Putamen (tissue), 1 donor: Measurements from ENCODE around the gene MRAS.
"Not testable (repeated sequence)": the region's sequence is repeated elsewhere in the genome, so short reads cannot be mapped to it uniquely, and the experiment has no call there.

Source experiments
- DNase-seq: peaks from one replicate; pipeline ENCODE4 v3.0.0-alpha.2; 2016; ENCODE audit warnings: low spot score

The MRAS gene

DNA sequence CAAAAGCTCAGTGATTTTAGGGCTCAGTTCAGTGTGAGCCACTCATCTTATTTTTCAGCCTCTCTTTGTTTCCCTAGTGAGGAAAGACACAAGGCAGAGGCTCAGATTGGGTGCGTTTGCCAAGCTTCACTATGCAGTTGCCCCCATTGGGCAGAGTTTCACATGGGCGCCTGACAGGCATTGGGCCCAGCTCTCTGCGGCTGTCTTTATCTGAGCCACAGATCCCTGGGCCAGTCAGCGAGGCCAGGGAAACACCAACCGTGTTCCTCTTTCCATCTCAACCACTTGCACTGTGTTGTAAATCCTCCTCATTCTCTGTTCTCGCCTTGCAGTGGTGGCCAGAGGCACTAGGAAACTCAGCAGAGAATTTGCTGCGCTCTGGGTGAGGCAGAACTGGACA lies 96.9 kb downstream of the MRAS start:
- DNase-seq, result no peak

DNA sequence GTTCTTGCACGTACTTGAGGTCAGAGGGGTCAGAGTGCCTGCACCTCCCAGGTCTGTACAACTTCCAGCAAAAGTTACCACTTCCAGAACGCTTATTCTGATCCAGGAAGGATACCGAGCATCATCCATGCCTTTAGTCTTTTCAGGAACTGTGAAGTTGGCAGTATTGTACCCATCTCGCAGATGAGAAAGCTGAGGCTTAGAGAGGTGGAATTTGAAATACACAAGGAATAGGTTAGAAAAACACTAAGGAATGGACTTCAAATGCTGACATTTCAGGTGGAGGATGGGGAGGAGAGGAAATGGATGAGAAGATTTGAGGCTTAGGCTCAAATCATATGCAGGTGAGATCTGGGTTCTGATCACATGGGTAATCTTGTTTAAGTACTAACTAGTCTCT lies 97.3 kb downstream of the MRAS start:
- DNase-seq, result no peak

DNA sequence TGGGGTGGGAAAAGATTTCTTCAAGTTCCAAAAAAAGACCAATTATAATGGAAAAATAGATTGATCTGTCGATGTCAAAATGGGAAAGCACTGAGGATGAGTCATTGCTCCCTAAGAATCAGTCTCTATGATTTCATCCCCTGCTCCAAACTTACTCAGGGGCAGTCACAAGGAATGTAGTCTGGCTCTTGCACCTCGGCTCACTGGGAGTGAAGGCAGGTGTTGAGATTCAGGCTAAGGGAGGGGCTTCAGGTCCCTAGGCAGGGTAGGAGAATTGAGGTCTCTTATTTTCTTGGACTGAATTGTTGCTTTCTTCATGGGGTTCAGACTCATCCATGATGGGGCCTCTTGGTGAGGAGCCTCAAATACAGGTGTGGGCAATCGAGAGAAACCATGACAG lies 100.3 kb downstream of the MRAS start:
- no peak for DNase-seq

DNA sequence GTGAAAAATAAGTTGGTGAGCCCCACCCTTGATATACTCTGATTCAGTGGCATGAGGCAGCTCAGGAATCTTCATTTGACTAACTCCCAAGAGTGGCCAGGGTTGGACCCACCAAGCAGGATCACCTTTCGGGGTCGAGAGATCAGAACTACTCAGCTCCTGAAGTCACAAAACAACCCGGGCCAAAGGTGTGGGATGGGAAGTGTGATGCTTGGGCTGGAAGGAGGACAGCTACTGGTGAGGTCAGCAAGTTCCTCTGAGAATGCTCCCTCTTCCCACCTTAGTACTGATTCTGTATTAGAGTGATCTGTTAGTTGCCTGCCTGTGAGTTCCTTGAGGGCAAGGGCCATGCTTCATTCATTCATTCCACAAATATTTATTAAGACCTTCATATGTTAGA lies 101.1 kb downstream of the MRAS start:
- DNase-seq, result no peak

DNA sequence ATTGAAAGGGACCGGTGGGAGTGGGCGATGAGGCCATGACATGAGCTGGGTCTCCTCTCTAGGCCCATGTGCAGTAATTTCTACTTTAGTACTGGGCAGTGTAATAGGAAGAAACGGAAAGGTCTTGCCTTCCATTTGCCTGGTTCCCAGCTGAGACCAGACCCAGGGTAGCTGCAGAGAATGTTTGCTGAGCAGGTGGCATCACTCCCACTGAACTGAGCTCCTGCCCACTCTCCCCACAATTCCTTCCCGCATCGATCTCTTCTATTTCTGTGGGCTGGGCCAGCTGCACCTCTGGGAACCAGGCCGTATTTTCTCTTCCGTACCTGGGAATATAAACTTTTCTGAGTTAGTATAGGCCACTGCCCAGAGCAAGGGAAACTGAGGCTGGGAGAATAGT lies 101.8 kb downstream of the MRAS start:
- DNase-seq, result no peak

DNA sequence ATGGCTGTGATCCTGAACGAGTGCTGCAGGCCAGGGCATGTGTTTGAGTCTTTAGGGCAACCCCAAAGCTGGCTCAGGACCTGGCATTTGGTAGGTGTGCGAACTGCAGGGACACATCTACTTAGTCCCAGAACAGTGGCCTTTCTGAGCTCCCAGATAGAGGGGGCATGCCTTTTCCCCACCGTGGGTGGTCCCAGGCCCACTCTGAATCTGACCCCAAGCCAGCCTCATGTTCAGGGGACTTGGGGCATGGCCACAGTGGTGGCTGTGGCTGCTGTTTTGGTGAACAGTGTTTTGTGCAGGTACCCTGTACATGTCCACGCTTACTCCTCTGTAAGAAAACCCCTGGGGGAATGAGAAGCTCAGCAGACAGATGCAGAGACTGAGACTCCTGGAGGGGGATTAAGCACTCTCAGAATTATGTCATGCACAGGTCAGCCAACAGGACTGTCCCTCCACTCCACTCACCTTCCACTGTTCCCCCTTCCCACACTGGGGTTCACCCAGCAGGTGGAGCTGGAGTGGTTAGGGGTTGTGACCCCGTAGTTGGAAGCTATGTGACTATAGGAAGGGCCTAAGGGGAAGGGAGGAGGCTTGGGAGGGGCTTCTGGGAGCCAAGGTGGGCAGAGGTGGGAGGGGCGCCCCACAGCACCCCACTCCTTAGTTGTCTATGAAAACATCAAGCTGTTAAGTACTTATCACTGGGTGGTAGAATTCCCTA lies 102.5 kb downstream of the MRAS start:
- DNase-seq, result no peak

DNA sequence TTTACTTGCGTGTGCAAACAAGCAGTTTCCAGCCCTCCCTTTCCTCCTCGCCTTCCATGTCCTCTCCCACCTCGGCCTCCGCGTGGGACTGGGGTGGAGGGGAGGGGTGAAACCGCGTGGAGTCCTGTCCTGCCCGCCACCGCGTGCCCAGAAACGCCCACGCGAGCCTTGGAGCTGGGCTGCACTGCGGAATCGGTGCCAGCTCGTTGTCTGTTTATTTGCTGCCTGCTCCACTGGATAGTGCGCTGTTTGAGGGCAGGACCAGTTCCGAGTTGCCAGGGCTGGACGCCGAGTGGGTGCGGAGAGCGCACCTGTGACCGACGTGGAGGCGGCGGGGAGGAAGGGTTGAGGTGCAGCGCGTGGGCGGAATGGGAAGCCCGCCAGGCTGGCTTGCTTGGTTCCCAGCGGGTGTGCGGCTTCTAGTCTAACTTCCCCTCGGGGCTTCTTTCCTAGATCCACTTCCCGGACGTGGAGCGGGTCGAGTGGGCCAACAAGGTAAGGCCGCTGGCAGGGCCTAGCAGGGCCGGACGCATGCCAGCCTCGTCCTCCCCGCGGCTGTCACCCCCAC lies 103.3 kb downstream of the MRAS start:
- no peak for DNase-seq

DNA sequence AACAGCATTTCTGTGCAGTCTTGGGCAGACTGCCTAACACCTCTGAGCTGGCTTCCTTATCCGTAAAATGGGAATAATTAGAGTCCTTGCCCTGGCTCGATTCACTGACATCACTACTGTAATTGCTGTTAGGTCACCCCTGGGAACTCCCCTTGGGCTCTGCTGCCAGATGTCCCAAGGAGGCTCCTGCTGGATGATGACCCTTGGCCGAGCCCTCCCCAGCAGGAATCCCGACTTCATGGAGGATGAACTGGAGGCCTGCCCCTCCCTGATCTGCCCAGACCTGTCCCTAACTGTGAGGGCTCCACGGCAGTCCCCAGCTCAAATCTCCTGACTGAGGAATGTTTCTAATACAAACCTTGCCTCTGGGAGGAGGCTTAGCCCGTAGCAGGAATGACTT lies 104.1 kb downstream of the MRAS start:
- no peak for DNase-seq

DNA sequence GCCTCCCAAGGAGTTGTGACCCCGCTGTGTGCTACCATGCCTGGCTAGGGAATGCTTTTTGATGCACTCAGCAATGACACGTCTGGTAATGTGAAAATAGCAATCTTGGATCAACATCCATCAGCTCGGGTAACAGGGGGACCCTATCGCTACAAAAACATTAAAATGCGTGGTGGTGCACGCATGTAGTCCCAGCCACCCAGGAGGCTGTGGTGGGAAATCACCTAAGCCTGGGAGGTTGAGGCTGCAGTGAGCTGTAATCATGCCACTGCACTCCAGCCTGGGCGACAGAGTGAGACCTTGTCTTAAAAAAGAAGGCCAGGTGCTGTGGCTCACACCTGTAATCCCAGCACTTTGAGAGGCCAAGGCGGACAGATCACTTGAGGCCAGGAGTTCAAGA lies 105.6 kb downstream of the MRAS start:
- DNase-seq, result not testable (repeated sequence)
